Measurements from ENCODE around the gene ZDHHC7.
"Not testable (repeated sequence)": the region's sequence is repeated elsewhere in the genome, so short reads cannot be mapped to it uniquely, and the experiment has no call there.

The ZDHHC7 gene

GRCh38 chr16:85010931-85011845, at the start of gene ZDHHC7:
Gene ZDHHC7 (minus strand): TSS chr16:85011535. CDS start chr16:84990618, 20,917 bp downstream.
- peak; percentile 90 for DNase-seq

GRCh38 chr16:85058909-85059308, 47.6 kb upstream of the ZDHHC7 start:
- no peak for DNase-seq

GRCh38 chr16:85057948-85058347, 46.6 kb upstream of the ZDHHC7 start:
- no peak for DNase-seq

- peak; percentile 24 for DNase-seq
These were observed 46.0 kb upstream of the ZDHHC7 start for GRCh38 chr16:85057212-85057889.

- DNase-seq = peak; percentile 13
These were observed 44.9 kb upstream of the ZDHHC7 start for GRCh38 chr16:85056211-85056748.

- DNase-seq = peak; percentile 78
These were observed 44.3 kb upstream of the ZDHHC7 start for GRCh38 chr16:85055493-85056210.

- DNase-seq = peak; percentile 11
These were observed 43.7 kb upstream of the ZDHHC7 start for GRCh38 chr16:85054948-85055492.

- DNase-seq = not testable (repeated sequence)
These were observed 43.0 kb upstream of the ZDHHC7 start for GRCh38 chr16:85054321-85054720.

- no peak for DNase-seq
These were observed 41.2 kb upstream of the ZDHHC7 start for GRCh38 chr16:85052536-85052935.

GRCh38 chr16:85051683-85052082, 40.3 kb upstream of the ZDHHC7 start:
- DNase-seq = no peak

GRCh38 chr16:85051067-85051581, 39.8 kb upstream of the ZDHHC7 start:
- no peak for DNase-seq

GRCh38 chr16:85049706-85050305, 38.5 kb upstream of the ZDHHC7 start:
- DNase-seq = no peak

GRCh38 chr16:85048921-85049562, 37.7 kb upstream of the ZDHHC7 start:
- no peak for DNase-seq

- no peak for DNase-seq
These were observed 36.6 kb upstream of the ZDHHC7 start for GRCh38 chr16:85047867-85048455.

GRCh38 chr16:85046931-85047866, 35.9 kb upstream of the ZDHHC7 start:
- DNase-seq = no peak

- no peak for DNase-seq
These were observed 35.2 kb upstream of the ZDHHC7 start for GRCh38 chr16:85046472-85046916.

GRCh38 chr16:85045641-85046471, 34.5 kb upstream of the ZDHHC7 start:
- DNase-seq = no peak

- DNase-seq = no peak
These were observed 33.7 kb upstream of the ZDHHC7 start for GRCh38 chr16:85045077-85045476.

- no peak for DNase-seq
These were observed 31.3 kb upstream of the ZDHHC7 start for GRCh38 chr16:85042606-85043005.

Measured in activated CD4-positive, alpha-beta T cell treated with anti-CD3 and anti-CD28 coated beads for 48 hours (primary cell).